WTC11 (cell line): ENCODE measurements around the gene ZBTB20. TPM values are rescaled to one million over a fixed set of nuclear protein-coding genes. Genes with fewer than 3 reads are reported as not detected.

Experiments used
- ATAC-seq: fragments of 200-7000 bp; cut with Tn5 transposase; 2 replicates; pipeline ENCODE4 v1.10.0; 2021; ENCODE audit warnings: mild to moderate bottlenecking, moderate library complexity
- CTCF ChIA-PET: fragments of 300-600 bp; sonication (Branson Sonifier 250); formaldehyde crosslinking; loops from one replicate; lab custom pipeline; 2021; ENCODE audit warnings: antibody characterized with exemption; lab: Charles Lee
- POLR2A ChIA-PET: fragments of 350-600 bp; sonication (Branson Sonifier 250); formaldehyde crosslinking; loops from one replicate; lab custom pipeline; 2021; ENCODE audit warnings: antibody characterized with exemption; lab: Charles Lee
- DNase-seq: peaks from one replicate; pipeline ENCODE4 v3.0.0; 2021; ENCODE audit warnings: low spot score
- H3K27ac Mint-ChIP-seq: 2 replicates; pipeline ENCODE4 v1.8.0; 2021; ENCODE audit warnings: mixed read lengths
- H3K27me3 Mint-ChIP-seq: 2 replicates; pipeline ENCODE4 v1.8.0; 2021; ENCODE audit warnings: low read depth, mild to moderate bottlenecking, moderate library complexity, mixed read lengths
- H3K36me3 Mint-ChIP-seq: 2 replicates; pipeline ENCODE4 v1.8.0; 2021; ENCODE audit warnings: mixed read lengths
- H3K4me1 Mint-ChIP-seq: 2 replicates; pipeline ENCODE4 v1.8.0; 2022; ENCODE audit warnings: mixed read lengths
- H3K4me3 Mint-ChIP-seq: 2 replicates; pipeline ENCODE4 v1.8.0; 2021; ENCODE audit warnings: mild to moderate bottlenecking, moderate library complexity, mixed read lengths
- H3K9me3 Mint-ChIP-seq: 2 replicates; pipeline ENCODE4 v1.8.0; 2021; ENCODE audit warnings: mixed read lengths
- CREB1 ChIP-seq: sonication (generic); formaldehyde crosslinking; IDR thresholded peaks from 2 replicates; pipeline ENCODE4 v1.8.0; 2023; ENCODE audit warnings: mild to moderate bottlenecking, missing genetic modification reagents
- CREM ChIP-seq: sonication (generic); formaldehyde crosslinking; IDR thresholded peaks from 2 replicates; pipeline ENCODE4 v1.8.1; 2022; ENCODE audit warnings: mild to moderate bottlenecking, missing genetic modification reagents, moderate library complexity
- E2F4 ChIP-seq: sonication (generic); formaldehyde crosslinking; IDR thresholded peaks from 2 replicates; pipeline ENCODE4 v1.8.1; 2022; ENCODE audit warnings: low read depth, mild to moderate bottlenecking, moderate library complexity, missing genetic modification reagents, borderline replicate concordance
- ELF4 ChIP-seq: sonication (generic); formaldehyde crosslinking; IDR thresholded peaks from 2 replicates; pipeline ENCODE4 v1.8.1; 2022; ENCODE audit warnings: low read depth, mild to moderate bottlenecking, moderate library complexity, missing genetic modification reagents
- ESRRA ChIP-seq: sonication (generic); formaldehyde crosslinking; IDR thresholded peaks from 2 replicates; pipeline ENCODE4 v1.8.1; 2022; ENCODE audit warnings: mild to moderate bottlenecking, missing genetic modification reagents, borderline replicate concordance
- ETV6 ChIP-seq: sonication (generic); formaldehyde crosslinking; IDR thresholded peaks from 2 replicates; pipeline ENCODE4 v1.8.1; 2022; ENCODE audit warnings: mild to moderate bottlenecking, missing genetic modification reagents
- SOX15 ChIP-seq: fragments of 250-450 bp; sonication (Bioruptor Pico); IDR thresholded peaks from 2 replicates; pipeline ENCODE4 v1.9.0; 2021; ENCODE audit warnings: mild to moderate bottlenecking
- TEAD1 ChIP-seq: sonication (generic); formaldehyde crosslinking; IDR thresholded peaks from 2 replicates; pipeline ENCODE4 v1.8.0; 2022; ENCODE audit warnings: mild to moderate bottlenecking, missing genetic modification reagents
- ZNF281 ChIP-seq: sonication (generic); formaldehyde crosslinking; IDR thresholded peaks from 2 replicates; pipeline ENCODE4 v1.8.0; 2023; ENCODE audit warnings: mild to moderate bottlenecking, missing genetic modification reagents
- ZNF423 ChIP-seq: fragments of 250-450 bp; sonication (Bioruptor Pico); IDR thresholded peaks from 2 replicates; pipeline ENCODE4 v2.1.2; 2022; ENCODE audit warnings: mild to moderate bottlenecking, moderate library complexity
- ZNF532 ChIP-seq: fragments of 250-450 bp; sonication (Bioruptor Pico); IDR thresholded peaks from 2 replicates; pipeline ENCODE4 v1.9.0; 2021; ENCODE audit warnings: mild to moderate bottlenecking, borderline replicate concordance
- ZNF671 ChIP-seq: fragments of 250-450 bp; sonication (Bioruptor Pico); IDR thresholded peaks from 2 replicates; pipeline ENCODE4 v1.8.0; 2021; ENCODE audit warnings: mild to moderate bottlenecking
- total RNA-seq: library from RNA; stranded (reverse); gene quantifications from 3 replicates; pipeline ENCODE4 v1.2.3, GENCODE V29; 2021
- TF ChIP-seq, protein P1 (sequence below): sonication (generic); formaldehyde crosslinking; IDR thresholded peaks from 2 replicates; pipeline ENCODE4 v1.8.0; 2023; ENCODE audit warnings: missing genetic modification reagents, mild to moderate bottlenecking, borderline replicate concordance
- TF ChIP-seq, protein P2 (sequence below): fragments of 250-450 bp; sonication (Bioruptor Pico); IDR thresholded peaks from 2 replicates; pipeline ENCODE4 v1.8.0; 2021; ENCODE audit warnings: mild to moderate bottlenecking
- TF ChIP-seq, protein P3 (sequence below): sonication (generic); formaldehyde crosslinking; IDR thresholded peaks from 2 replicates; pipeline ENCODE4 v1.8.1; 2023; ENCODE audit warnings: mild to moderate bottlenecking, missing genetic modification reagents

ZBTB20 gene
- total RNA-seq, 1 experiment from 2014 or later: 1.5 TPM

DNA sequence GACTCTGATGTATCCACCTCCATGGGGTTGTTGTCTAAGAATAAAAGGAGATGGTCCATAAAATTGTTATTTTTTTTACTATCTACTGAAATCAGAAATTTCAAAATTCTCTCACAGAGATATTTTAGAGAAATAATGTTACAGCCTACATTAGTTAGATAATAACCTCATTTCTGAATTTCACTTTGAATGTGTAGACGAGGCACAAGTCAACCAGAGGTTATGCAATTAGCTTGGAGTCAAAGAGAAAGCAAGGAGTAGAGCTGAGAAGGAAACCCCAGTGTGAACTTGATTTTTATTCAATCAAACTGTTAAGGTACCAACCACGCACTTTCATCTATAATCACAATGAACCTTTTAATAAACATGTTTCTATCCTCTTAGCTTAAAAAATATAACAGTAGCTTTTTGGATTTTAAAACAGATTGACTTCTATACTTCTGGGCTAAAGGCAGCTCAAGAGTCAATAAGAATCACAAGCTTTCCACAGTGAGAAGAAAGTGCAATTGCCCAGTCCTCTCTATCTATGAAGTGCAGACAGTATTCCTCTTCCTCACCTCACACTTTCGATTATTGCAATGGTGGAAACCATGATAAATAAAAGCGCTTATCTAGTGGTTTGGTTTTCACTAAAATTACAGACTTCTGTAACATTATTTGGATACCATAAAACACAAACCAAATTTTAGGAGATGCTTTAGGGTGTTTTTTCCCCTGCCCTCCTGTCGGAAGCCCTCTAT lies 403.2 kb downstream of the ZBTB20 start (continued):
- TF ChIP-seq, protein P1, sequence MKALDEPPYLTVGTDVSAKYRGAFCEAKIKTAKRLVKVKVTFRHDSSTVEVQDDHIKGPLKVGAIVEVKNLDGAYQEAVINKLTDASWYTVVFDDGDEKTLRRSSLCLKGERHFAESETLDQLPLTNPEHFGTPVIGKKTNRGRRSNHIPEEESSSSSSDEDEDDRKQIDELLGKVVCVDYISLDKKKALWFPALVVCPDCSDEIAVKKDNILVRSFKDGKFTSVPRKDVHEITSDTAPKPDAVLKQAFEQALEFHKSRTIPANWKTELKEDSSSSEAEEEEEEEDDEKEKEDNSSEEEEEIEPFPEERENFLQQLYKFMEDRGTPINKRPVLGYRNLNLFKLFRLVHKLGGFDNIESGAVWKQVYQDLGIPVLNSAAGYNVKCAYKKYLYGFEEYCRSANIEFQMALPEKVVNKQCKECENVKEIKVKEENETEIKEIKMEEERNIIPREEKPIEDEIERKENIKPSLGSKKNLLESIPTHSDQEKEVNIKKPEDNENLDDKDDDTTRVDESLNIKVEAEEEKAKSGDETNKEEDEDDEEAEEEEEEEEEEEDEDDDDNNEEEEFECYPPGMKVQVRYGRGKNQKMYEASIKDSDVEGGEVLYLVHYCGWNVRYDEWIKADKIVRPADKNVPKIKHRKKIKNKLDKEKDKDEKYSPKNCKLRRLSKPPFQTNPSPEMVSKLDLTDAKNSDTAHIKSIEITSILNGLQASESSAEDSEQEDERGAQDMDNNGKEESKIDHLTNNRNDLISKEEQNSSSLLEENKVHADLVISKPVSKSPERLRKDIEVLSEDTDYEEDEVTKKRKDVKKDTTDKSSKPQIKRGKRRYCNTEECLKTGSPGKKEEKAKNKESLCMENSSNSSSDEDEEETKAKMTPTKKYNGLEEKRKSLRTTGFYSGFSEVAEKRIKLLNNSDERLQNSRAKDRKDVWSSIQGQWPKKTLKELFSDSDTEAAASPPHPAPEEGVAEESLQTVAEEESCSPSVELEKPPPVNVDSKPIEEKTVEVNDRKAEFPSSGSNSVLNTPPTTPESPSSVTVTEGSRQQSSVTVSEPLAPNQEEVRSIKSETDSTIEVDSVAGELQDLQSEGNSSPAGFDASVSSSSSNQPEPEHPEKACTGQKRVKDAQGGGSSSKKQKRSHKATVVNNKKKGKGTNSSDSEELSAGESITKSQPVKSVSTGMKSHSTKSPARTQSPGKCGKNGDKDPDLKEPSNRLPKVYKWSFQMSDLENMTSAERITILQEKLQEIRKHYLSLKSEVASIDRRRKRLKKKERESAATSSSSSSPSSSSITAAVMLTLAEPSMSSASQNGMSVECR (CRISPR knock-in tag): no peak
- no peak for TF ChIP-seq SOX15 (CRISPR knock-in tag)

GRCh38 chr3:114741066-114741465 lies 406.0 kb downstream of the ZBTB20 start:
- no peak for TF ChIP-seq E2F4 (CRISPR knock-in tag)
- TF ChIP-seq ZNF281 (CRISPR knock-in tag): no peak
- TF ChIP-seq TEAD1 (CRISPR knock-in tag): no peak
- no peak for TF ChIP-seq CREB1
- TF ChIP-seq ELF4 (CRISPR knock-in tag): no peak
- TF ChIP-seq ZNF532: no peak
- TF ChIP-seq, protein P2, sequence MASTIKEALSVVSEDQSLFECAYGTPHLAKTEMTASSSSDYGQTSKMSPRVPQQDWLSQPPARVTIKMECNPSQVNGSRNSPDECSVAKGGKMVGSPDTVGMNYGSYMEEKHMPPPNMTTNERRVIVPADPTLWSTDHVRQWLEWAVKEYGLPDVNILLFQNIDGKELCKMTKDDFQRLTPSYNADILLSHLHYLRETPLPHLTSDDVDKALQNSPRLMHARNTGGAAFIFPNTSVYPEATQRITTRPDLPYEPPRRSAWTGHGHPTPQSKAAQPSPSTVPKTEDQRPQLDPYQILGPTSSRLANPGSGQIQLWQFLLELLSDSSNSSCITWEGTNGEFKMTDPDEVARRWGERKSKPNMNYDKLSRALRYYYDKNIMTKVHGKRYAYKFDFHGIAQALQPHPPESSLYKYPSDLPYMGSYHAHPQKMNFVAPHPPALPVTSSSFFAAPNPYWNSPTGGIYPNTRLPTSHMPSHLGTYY (CRISPR knock-in tag): no peak
- TF ChIP-seq ESRRA (CRISPR knock-in tag): no peak
- TF ChIP-seq ETV6 (CRISPR knock-in tag): no peak
- TF ChIP-seq, protein P3, sequence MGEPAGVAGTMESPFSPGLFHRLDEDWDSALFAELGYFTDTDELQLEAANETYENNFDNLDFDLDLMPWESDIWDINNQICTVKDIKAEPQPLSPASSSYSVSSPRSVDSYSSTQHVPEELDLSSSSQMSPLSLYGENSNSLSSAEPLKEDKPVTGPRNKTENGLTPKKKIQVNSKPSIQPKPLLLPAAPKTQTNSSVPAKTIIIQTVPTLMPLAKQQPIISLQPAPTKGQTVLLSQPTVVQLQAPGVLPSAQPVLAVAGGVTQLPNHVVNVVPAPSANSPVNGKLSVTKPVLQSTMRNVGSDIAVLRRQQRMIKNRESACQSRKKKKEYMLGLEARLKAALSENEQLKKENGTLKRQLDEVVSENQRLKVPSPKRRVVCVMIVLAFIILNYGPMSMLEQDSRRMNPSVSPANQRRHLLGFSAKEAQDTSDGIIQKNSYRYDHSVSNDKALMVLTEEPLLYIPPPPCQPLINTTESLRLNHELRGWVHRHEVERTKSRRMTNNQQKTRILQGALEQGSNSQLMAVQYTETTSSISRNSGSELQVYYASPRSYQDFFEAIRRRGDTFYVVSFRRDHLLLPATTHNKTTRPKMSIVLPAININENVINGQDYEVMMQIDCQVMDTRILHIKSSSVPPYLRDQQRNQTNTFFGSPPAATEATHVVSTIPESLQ: no peak
- no peak for TF ChIP-seq ZNF671 (CRISPR knock-in tag)
- no peak for TF ChIP-seq ZNF423 (CRISPR knock-in tag)
- TF ChIP-seq CREM (CRISPR knock-in tag): no peak
- H3K27ac Mint-ChIP-seq: no peak overlapping the region
- no peaks in the 10 kb centered on the region for H3K9me3 Mint-ChIP-seq
- ChIA-PET CTCF (no interaction called here), POLR2A (no interaction called here)
- ATAC-seq (no peak), DNase-seq (no peak)
- no peaks in the 10 kb centered on the region for H3K36me3 Mint-ChIP-seq
- H3K4me1 Mint-ChIP-seq: no peaks in the 10 kb centered on the region
- H3K27me3 Mint-ChIP-seq: no peaks in the 10 kb centered on the region
- no peak overlapping the region for H3K4me3 Mint-ChIP-seq
